SK-N-SH (cell line): ENCODE data around the gene PCBP3. TPM values are rescaled to one million over a fixed set of nuclear protein-coding genes. Genes with fewer than 3 reads are reported as not detected.

ENCODE experiments used
- CTCF ChIA-PET: fragments of 300-600, 350-600 bp; formaldehyde crosslinking; extraction: SDS; loops from one replicate; lab custom pipeline; 2021; lab: Yijun Ruan, JAX
- POLR2A ChIA-PET: fragments of 350-600 bp; sonication (Branson Sonifier 250); formaldehyde crosslinking; extraction: SDS; loops from one replicate; lab custom pipeline; 2020; ENCODE audit warnings: antibody characterized with exemption, inconsistent platforms; lab: Yijun Ruan, JAX
- DNase-seq: peaks from one replicate; pipeline ENCODE4 v3.0.0; 2012
- H2AFZ ChIP-seq: fragments of 200-600 bp; sonication (generic); 2 replicates; pipeline ENCODE4 v1.8.1; 2016; ENCODE audit warnings: antibody characterized with exemption, mild to moderate bottlenecking, low read depth
- H3F3A ChIP-seq: fragments of 200-600 bp; sonication (generic); replicated peaks from 2 replicates; pipeline ENCODE3; 2016; ENCODE audit warnings: antibody characterized with exemption, mild to moderate bottlenecking; ENCODE audit not compliant: insufficient read depth
- H3K27ac ChIP-seq, 2 experiments: fragments of 200-500 bp in 1 of 2; fragments of 200-600 bp in 1 of 2; sonication (Bioruptor generic) in 1 of 2; sonication (generic), shearing (Covaris generic) in 1 of 2; 2 replicates each; pipeline versions ENCODE4 v1.5.1 to v1.6.1; 2014 to 2016; ENCODE audit warnings: low read depth in 2 of 2, inconsistent platforms in 1 of 2, low read length in 1 of 2, mild to moderate bottlenecking in 1 of 2, mixed read lengths in 1 of 2
- H3K27me3 ChIP-seq: fragments of 200-600 bp; sonication (generic), shearing (Covaris generic); 2 replicates; pipeline ENCODE4 v1.6.1; 2016; ENCODE audit warnings: mixed run types; ENCODE audit not compliant: insufficient read depth
- H3K36me3 ChIP-seq, 2 experiments: fragments of 200-500 bp in 1 of 2; fragments of 200-600 bp in 1 of 2; sonication (Bioruptor generic) in 1 of 2; sonication (generic) in 1 of 2; replicated peaks in 1 of 2; 2 replicates each; pipeline versions ENCODE3 to v1.5.1; 2014 to 2016; ENCODE audit warnings: low read length in 1 of 2, mild to moderate bottlenecking in 1 of 2; ENCODE audit not compliant: insufficient read depth in 2 of 2, control insufficient read depth in 1 of 2
- H3K4me1 ChIP-seq, 2 experiments: fragments of 200-500 bp in 1 of 2; fragments of 200-600 bp in 1 of 2; sonication (Bioruptor generic) in 1 of 2; sonication (generic), shearing (Covaris generic) in 1 of 2; 2 replicates each; pipeline versions ENCODE4 v1.5.1 to v1.6.1; 2014 to 2016; ENCODE audit warnings: low read depth in 1 of 2, low read length in 1 of 2, mixed run types in 1 of 2; ENCODE audit not compliant: insufficient read depth in 2 of 2, control insufficient read depth in 1 of 2
- H3K4me2 ChIP-seq: fragments of 200-600 bp; sonication (generic), shearing (Covaris generic); 2 replicates; pipeline ENCODE4 v1.6.1; 2017; ENCODE audit warnings: mixed run types
- H3K4me3 ChIP-seq, 2 experiments: fragments of 200-500 bp in 1 of 2; fragments of 200-600 bp in 1 of 2; sonication (Bioruptor generic) in 1 of 2; sonication (generic), shearing (Covaris generic) in 1 of 2; 2 replicates each; pipeline versions ENCODE4 v1.5.1 to v1.8.1; 2014 to 2016; ENCODE audit warnings: low read depth in 2 of 2, inconsistent platforms in 1 of 2, low read length in 1 of 2, mild to moderate bottlenecking in 1 of 2, mixed read lengths in 1 of 2, moderate library complexity in 1 of 2
- H3K79me2 ChIP-seq: fragments of 200-600 bp; sonication (generic); 2 replicates; pipeline ENCODE4 v1.8.1; 2017; ENCODE audit warnings: mild to moderate bottlenecking; ENCODE audit not compliant: insufficient read depth
- H3K9ac ChIP-seq: fragments of 200-600 bp; sonication (generic); 2 replicates; pipeline ENCODE4 v1.6.1; 2017; ENCODE audit warnings: mixed run types
- H3K9me2 ChIP-seq: fragments of 200-600 bp; sonication (generic); 2 replicates; pipeline ENCODE4 v1.6.1; 2017; ENCODE audit warnings: mixed run types
- H3K9me3 ChIP-seq: fragments of 200-600 bp; sonication (generic); 2 replicates; pipeline ENCODE4 v1.6.1; 2017; ENCODE audit warnings: mixed run types, mild to moderate bottlenecking, moderate library complexity
- H4K20me1 ChIP-seq: fragments of 200-600 bp; sonication (generic); 2 replicates; pipeline ENCODE4 v1.6.1; 2017; ENCODE audit warnings: mild to moderate bottlenecking, mixed run types; ENCODE audit not compliant: insufficient read depth
- EZH2phosphoT487 ChIP-seq: fragments of 200-600 bp; sonication (generic); IDR thresholded peaks from 2 replicates; pipeline ENCODE4 v1.6.1; 2017; ENCODE audit warnings: low read depth, mixed run types, mild to moderate bottlenecking, antibody characterized with exemption, moderate library complexity, borderline replicate concordance
- FOXJ3 ChIP-seq: sonication (generic); formaldehyde crosslinking; IDR thresholded peaks from 2 replicates; pipeline ENCODE4 v1.5.1; 2020; ENCODE audit warnings: mild to moderate bottlenecking, missing genetic modification reagents
- MEF2A ChIP-seq: IDR thresholded peaks from 2 replicates; pipeline ENCODE4 v1.4.0; 2012; ENCODE audit warnings: low read depth, borderline replicate concordance
- MXI1 ChIP-seq: IDR thresholded peaks from 2 replicates; pipeline ENCODE4 v1.6.1; 2012; ENCODE audit warnings: mild to moderate bottlenecking, low read depth, low read length, improper control_type of control experiment
- SIN3A ChIP-seq: IDR thresholded peaks from 2 replicates; pipeline ENCODE4 v1.6.1; 2012; ENCODE audit warnings: low read depth, mild to moderate bottlenecking, low read length, moderate library complexity, borderline replicate concordance
- SMC3 ChIP-seq: IDR thresholded peaks from 2 replicates; pipeline ENCODE4 v1.6.1; 2012; ENCODE audit warnings: low read depth, low read length, improper control_type of control experiment
- TAF1 ChIP-seq: IDR thresholded peaks from 2 replicates; pipeline ENCODE4 v1.6.1; 2012; ENCODE audit warnings: low read depth, mild to moderate bottlenecking, low read length, moderate library complexity, borderline replicate concordance
- TCF12 ChIP-seq: IDR thresholded peaks from 2 replicates; pipeline ENCODE4 v1.4.0; 2012
- TEAD4 ChIP-seq: IDR thresholded peaks from 2 replicates; pipeline ENCODE4 v1.4.0; 2012; ENCODE audit warnings: mild to moderate bottlenecking, borderline replicate concordance; ENCODE audit not compliant: insufficient read depth
- YY1 ChIP-seq: IDR thresholded peaks from 2 replicates; pipeline ENCODE4 v1.4.0; 2012; ENCODE audit warnings: low read depth, mild to moderate bottlenecking
- WGBS: methylation state at CpG from one replicate; pipeline ENCODE4 v1.1.6; 2017; ENCODE audit warnings: low lambda C conversion rate; 5-methylcytosine and 5-hydroxymethylcytosine counted together
- polyA plus RNA-seq, 3 experiments: library from polyadenylated mRNA; depleted of rRNA; stranded (reverse); fragments of >200 nt; gene quantifications; 2 replicates each; pipeline ENCODE4 v1.2.3, GENCODE V29; 2012
- TF ChIP-seq, protein P1 (sequence below): IDR thresholded peaks from 2 replicates; pipeline ENCODE4 v1.4.0; 2012; ENCODE audit warnings: low read depth
- TF ChIP-seq, protein P2 (sequence below): IDR thresholded peaks from 2 replicates; pipeline ENCODE4; 2012
- TF ChIP-seq, protein P3 (sequence below): fragments of 150-350 bp; IDR thresholded peaks from 2 replicates; pipeline ENCODE4 v1.6.1; 2017; ENCODE audit warnings: antibody characterized with exemption, low read length, low read depth, borderline replicate concordance
- TF ChIP-seq, protein P4 (sequence below): IDR thresholded peaks from 2 replicates; pipeline ENCODE4 v1.4.0; 2012; ENCODE audit warnings: low read depth, borderline replicate concordance
- TF ChIP-seq, protein P5 (sequence below): IDR thresholded peaks from 2 replicates; pipeline ENCODE4 v1.6.1; 2012; ENCODE audit warnings: mild to moderate bottlenecking, low read depth, low read length, moderate library complexity

PCBP3 gene
- polyA plus RNA-seq, 1 of the 3 experiments (the other 2 are of a cell fraction) = 9.5 TPM

DNA sequence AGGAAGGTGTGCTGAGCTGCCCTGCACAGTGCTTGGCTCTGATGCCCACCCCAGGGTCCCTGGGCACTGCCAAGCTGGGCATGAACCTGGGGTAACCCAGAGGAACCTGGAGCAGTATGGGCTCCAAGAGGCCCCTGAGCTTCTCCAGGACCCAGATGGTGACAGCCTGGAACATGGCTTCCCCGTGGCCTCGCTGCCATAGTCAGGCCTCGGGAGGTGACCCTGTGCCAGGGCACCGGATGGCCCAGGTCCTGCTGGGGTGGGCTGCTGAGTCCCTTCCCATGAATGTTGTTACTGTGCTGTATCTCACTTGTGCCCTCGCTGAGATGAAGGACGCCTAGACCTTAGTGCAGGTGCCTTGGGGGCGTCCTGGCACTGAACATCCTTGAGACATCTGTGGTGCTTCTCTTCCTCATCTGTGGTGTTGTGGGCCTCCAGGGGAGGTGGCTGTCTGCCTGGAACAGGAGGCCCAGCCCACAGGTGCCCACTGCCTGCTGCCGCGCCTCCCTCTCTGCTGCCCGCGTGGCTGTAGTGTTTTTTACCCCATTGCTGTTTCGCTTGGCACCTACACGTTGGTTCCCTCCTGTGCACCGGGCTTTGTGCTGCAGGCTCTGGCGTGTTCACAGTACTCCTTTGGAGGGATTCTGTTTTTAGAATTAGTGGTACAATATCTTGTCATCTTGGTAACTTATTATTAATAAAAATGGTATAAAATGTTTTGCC is 160.3 kb downstream of the PCBP3 start:
- Histone ChIP-seq H3F3A (no peaks in the 10 kb centered on the region), H2AFZ (no peak overlapping the region), H3K9me2 (no peaks in the 10 kb centered on the region), H3K4me1 (peaks cover 0 to 40% of the 10 kb centered on the region in 2 experiments; a peak in 1 of 4 replicates), H3K9me3 (no peaks in the 10 kb centered on the region), H3K27ac (peak overlapping the region in 1 of 2 experiments; percentile 5; a peak in 1 of 4 replicates), H3K9ac (no peak overlapping the region), H3K4me2 (no peak overlapping the region), H3K4me3 (no peak overlapping the region), H3K79me2 (no peaks in the 10 kb centered on the region), H4K20me1 (no peaks in the 10 kb centered on the region), H3K36me3 (no peaks in the 10 kb centered on the region), H3K27me3 (no peaks in the 10 kb centered on the region)
- 88% methylated on average over 8 of the region's 15 CpGs for WGBS
- ChIA-PET POLR2A (no interaction called here), CTCF (interaction anchor here (1.2 to 1.4 kb wide), 2 partner anchors 13 to 248 kb away, joined by 3 read pairs; no protein-coding TSS in a partner anchor)
- TF ChIP-seq TEAD4 (no peak), MXI1 (no peak), EZH2phosphoT487 (no peak), FOXJ3 (no peak), TAF1 (no peak), SIN3A (no peak), TCF12 (no peak), SMC3 (no peak), YY1 (no peak), MEF2A (no peak)
- TF ChIP-seq, protein P1, sequence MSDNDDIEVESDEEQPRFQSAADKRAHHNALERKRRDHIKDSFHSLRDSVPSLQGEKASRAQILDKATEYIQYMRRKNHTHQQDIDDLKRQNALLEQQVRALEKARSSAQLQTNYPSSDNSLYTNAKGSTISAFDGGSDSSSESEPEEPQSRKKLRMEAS = no peak
- TF ChIP-seq, protein P2, sequence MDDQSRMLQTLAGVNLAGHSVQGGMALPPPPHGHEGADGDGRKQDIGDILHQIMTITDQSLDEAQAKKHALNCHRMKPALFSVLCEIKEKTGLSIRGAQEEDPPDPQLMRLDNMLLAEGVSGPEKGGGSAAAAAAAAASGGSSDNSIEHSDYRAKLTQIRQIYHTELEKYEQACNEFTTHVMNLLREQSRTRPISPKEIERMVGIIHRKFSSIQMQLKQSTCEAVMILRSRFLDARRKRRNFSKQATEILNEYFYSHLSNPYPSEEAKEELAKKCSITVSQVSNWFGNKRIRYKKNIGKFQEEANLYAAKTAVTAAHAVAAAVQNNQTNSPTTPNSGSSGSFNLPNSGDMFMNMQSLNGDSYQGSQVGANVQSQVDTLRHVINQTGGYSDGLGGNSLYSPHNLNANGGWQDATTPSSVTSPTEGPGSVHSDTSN = no peak
- TF ChIP-seq, protein P3, sequence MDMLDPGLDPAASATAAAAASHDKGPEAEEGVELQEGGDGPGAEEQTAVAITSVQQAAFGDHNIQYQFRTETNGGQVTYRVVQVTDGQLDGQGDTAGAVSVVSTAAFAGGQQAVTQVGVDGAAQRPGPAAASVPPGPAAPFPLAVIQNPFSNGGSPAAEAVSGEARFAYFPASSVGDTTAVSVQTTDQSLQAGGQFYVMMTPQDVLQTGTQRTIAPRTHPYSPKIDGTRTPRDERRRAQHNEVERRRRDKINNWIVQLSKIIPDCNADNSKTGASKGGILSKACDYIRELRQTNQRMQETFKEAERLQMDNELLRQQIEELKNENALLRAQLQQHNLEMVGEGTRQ = no peak
- TF ChIP-seq, protein P4, sequence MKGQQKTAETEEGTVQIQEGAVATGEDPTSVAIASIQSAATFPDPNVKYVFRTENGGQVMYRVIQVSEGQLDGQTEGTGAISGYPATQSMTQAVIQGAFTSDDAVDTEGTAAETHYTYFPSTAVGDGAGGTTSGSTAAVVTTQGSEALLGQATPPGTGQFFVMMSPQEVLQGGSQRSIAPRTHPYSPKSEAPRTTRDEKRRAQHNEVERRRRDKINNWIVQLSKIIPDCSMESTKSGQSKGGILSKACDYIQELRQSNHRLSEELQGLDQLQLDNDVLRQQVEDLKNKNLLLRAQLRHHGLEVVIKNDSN = no peak
- TF ChIP-seq, protein P5, sequence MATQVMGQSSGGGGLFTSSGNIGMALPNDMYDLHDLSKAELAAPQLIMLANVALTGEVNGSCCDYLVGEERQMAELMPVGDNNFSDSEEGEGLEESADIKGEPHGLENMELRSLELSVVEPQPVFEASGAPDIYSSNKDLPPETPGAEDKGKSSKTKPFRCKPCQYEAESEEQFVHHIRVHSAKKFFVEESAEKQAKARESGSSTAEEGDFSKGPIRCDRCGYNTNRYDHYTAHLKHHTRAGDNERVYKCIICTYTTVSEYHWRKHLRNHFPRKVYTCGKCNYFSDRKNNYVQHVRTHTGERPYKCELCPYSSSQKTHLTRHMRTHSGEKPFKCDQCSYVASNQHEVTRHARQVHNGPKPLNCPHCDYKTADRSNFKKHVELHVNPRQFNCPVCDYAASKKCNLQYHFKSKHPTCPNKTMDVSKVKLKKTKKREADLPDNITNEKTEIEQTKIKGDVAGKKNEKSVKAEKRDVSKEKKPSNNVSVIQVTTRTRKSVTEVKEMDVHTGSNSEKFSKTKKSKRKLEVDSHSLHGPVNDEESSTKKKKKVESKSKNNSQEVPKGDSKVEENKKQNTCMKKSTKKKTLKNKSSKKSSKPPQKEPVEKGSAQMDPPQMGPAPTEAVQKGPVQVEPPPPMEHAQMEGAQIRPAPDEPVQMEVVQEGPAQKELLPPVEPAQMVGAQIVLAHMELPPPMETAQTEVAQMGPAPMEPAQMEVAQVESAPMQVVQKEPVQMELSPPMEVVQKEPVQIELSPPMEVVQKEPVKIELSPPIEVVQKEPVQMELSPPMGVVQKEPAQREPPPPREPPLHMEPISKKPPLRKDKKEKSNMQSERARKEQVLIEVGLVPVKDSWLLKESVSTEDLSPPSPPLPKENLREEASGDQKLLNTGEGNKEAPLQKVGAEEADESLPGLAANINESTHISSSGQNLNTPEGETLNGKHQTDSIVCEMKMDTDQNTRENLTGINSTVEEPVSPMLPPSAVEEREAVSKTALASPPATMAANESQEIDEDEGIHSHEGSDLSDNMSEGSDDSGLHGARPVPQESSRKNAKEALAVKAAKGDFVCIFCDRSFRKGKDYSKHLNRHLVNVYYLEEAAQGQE = no peak
- DNase-seq = no peak
